HG03342 (cell line): Measurements from ENCODE around the gene COX6A2.

Source experiments
- ATAC-seq: cut with Tn5 transposase; IDR thresholded peaks from one replicate; pipeline ENCODE4 v1.9.1; 2021; ENCODE audit warnings: mild to moderate bottlenecking, moderate library complexity; ENCODE audit not compliant: unreplicated experiment

COX6A2 gene

DNA sequence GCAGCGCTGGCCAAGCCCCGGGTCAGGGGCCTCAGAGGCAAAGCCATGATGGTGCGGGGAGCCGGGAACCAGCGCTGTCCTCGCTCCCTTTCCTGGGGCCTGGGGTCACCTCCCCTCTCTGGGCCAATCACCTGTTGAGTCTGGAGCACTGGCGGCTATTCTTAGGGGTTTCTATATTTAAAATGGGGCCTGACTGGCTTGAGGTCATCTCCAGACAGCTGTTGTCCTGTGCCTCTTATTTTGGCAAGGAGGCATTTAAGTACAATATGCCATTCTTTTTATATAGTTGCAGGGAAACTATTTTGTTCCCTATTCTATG is at the start of gene COX6A2:
Gene COX6A2 (minus strand): TSS at position 82 of the 319 bp plus-strand sequence. CDS start 35 bp downstream, at position 47.
- ATAC-seq: no peak

DNA sequence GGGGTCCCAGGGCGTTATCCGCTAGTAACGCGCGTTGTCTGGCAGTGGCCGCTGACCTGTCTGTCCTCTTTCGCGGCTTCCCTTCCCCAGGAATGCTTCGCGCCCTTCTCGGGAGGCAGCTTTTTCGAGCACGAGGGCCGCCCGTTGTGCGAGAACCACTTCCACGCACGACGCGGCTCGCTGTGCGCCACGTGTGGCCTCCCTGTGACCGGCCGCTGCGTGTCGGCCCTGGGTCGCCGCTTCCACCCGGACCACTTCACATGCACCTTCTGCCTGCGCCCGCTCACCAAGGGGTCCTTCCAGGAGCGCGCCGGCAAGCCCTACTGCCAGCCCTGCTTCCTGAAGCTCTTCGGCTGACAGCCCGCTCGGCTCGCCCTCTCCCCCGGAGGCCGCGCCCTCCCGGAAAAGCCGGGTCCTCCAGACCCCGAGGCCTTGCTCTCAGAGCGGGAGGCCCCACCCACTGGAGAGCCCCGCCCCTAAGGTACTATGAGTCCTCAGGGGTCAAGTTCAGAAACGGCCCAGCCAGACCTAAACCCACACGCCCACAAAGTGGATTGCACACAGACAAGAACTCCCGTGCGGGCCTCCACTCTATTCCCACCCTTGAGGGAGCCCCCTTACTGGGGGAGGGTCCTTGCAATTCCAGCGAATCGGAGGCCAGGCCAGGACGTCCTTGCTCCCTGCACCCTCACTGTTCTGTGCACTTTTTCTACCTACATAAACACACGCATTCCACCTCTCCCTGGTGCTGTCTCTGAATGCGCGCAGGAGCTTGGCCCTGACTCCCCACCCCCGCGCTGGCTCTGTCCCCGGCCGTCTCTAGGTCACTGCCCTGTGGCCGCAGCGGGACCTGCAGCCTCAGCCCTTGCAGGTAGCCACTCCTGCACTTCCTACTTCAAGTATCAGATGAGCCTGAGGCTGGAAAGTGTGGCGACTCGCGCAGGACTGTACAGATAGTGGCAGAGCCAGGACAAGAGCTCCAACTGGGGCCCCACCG is 49.4 kb upstream of the COX6A2 start:
- no peak for ATAC-seq

DNA sequence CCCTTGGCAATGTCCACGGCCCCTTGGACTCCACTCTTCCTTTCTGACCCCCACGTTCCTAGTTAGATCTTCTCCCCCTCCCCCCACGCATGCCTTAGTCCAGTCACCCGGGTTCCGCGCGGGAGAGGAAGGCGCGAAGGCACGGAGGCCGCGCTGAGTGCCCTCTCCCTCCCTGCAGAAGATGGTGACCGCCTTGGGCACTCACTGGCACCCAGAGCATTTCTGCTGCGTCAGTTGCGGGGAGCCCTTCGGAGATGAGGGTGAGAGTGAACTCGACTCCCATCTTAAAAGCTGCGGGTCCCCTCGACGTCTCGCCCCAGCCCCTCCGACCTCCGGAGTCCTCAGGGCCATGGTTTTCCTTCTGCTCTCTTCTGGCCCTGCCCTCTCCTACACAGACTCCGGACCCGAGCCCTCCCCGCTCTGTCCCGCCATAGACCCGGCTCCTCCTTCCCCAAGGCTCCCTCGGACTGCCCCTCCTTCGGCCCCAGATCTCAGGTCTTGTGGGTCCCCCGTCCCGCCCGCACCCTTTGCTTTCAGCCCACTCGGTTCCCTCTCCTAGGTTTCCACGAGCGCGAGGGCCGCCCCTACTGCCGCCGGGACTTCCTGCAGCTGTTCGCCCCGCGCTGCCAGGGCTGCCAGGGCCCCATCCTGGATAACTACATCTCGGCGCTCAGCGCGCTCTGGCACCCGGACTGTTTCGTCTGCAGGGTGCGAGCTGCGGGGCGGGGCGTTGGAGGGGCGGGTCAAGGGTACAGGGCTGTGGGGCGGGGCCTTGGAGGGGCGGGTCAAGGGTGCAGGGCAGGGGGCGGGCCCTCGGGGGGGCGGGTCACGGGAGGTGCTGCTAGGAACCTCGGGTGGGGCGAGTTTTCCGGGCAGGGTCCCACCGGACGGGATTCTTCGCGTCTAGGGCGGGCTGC is 48.4 kb upstream of the COX6A2 start:
- ATAC-seq: no peak

DNA sequence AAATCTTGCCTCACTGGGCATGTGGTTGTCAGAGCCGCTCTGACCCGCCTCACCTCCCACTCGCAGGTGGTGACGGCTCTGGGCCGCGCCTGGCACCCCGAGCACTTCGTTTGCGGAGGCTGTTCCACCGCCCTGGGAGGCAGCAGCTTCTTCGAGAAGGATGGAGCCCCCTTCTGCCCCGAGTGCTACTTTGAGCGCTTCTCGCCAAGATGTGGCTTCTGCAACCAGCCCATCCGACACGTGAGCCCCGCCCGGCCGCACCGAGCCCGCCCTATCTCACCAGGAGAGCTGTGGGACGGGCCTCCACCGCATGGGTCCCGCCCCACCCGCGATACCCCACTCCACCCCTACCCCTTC is 47.8 kb upstream of the COX6A2 start:
- ATAC-seq: no peak

DNA sequence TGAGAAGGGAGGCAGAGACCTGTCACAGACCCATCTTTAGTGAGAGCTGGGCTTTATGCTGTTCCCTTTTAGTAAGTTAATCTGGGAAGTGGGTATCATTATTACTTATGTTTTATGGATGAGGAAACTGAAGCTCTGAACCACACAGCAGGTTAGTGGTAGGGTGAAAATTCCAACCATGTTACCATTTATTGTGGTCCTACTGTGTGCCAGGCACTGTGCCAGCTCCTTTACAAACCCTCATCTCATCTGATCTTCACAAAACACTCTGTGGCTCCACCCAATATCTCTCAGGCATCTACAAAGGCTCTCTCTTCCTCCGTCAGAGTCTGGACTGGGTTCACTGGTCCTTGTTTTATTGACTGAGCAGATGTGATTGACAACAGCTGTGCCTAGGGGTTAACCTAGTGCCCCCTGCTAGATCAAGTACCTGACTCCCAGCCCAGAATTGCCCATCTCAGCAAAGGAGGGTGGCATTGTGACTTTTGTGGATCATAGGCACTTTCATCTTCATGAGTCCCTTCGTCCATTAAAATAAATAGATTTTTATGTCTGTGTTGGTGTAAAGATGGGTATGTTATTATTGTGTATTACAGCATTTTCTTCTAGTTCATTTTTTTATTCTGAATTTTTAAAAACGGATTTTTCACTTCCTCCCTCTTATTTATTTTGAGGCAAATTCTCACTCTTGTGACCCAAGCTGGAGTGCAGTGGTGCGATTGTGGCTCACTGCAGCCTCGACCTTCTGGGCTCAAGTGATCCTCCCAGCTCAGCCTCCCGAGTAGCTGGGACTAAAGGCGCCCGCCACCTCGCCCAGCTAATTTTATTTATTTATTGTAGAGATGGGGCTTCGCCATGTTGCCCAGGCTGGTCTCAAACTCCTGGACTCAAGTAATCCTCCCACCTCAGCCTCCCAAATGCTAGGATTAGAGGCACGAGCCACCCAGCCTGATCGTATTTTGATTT is 46.9 kb upstream of the COX6A2 start:
- ATAC-seq: no peak

DNA sequence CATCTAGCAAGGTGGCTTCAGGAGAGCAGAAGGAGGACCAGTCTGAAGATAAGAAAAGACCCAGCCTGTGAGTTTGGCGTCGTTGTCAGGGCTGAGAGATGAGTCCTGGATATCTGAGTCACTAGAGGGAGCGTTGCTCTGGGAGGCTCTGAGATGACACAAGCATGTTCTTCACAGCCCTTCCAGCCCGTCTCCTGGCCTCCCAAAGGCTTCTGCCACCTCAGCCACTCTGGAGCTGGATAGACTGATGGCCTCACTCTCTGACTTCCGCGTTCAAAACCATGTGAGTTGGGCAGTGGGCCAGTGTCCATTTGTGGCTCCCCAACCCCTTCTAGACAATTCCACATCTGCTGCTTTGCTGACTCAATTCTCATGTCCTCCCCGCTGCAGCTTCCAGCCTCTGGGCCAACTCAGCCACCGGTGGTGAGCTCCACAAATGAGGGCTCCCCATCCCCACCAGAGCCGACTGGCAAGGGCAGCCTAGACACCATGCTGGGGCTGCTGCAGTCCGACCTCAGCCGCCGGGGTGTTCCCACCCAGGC is 46.1 kb upstream of the COX6A2 start:
- ATAC-seq: no peak

DNA sequence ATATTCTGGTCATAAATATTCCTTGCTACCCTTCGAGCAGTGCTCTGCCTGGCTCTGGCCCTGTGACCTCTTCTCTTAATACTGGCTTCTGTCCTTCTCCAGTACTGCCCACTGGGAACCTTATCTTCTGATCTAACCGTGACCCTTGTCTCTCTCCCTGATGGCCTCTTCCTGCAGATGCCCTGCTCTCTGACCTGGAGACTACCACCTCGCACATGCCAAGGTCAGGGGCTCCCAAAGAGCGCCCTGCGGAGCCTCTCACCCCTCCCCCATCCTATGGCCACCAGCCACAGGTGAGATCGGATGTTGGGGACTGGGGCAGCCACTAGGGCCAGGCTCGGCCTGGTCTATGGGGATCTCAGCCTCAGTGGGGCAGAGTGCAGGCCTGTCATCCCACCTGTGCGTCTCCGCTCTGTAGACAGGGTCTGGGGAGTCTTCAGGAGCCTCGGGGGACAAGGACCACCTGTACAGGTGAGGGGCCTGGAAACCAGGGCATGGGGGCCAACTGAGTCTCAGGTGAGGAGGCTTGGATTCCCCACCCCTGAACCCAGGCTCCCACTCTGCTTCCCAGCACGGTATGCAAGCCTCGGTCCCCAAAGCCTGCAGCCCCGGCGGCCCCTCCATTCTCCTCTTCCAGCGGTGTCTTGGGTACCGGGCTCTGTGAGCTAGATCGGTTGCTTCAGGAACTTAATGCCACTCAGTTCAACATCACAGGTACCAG is 45.3 kb upstream of the COX6A2 start:
- no peak for ATAC-seq

DNA sequence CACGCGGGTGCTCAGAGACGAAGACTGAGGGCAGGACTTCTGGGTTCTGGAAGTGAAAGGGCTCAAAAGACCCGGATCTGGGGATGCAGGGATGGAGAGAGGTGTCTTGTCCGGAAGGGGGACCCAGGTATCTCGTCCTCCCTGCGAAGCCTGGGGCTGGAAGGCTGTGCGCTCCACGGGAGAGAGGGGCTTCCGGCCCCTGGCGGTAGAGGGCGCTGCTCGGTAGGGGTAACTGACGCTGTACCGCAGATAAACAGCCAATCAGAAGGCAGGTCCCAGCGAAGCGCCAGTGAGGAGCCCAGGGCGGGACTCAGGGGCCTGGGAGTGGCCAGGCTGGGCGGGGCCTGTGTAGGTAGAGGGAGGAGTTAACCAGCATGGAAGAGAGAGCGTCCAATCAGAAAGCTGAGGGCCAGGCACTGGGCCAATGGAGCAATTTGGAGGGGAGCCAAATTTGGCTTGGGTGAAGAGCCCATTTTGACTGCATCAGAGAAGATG is 44.6 kb upstream of the COX6A2 start:
- ATAC-seq: peak; percentile 67

DNA sequence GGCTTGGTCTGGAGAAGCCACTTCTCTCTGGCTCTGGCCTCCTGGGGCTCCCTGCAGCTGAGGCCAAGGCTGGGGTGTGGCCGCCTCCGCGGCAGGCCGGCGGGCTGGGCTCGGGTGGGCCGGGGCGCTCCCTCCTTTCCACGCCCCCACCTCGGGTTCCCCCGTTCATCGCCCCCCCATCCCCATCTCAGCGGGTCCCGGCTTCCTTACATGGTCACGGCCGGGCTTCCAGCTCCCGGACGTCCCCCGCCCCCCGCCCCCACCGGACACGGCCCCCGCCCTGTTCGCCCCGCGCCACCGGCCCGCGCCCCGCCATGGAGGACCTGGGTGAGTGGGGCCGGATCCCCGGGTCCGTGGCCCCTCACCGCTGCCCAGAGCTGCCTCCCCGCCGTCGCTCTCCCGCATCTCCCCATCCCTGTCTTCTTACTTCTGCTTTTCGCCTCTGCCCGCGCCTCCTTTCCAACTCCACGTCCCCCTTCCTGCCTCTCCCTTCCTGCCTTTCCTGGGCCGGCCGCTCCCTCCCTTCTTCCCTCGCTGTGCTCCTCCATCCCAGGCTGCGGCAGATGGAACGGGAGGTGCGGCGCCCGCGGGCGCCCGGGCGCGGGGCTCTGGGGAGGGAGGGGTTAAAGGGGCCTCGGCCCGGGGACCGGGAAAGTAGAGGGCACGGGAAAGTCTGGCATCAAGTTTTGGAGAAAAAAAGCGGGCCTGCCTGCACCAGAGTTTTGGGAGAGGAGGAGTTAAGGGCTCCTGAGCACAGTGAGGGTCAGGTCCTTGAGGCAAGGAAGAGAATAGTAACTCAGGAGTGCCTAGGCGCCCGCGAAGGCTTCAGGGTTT is 43.9 kb upstream of the COX6A2 start, which contains the start of gene TGFB1I1:
Gene TGFB1I1 (plus strand): TSS at position 278 of the 834 bp plus-strand sequence. CDS start 37 bp downstream, at position 315.
- ATAC-seq: no peak

DNA sequence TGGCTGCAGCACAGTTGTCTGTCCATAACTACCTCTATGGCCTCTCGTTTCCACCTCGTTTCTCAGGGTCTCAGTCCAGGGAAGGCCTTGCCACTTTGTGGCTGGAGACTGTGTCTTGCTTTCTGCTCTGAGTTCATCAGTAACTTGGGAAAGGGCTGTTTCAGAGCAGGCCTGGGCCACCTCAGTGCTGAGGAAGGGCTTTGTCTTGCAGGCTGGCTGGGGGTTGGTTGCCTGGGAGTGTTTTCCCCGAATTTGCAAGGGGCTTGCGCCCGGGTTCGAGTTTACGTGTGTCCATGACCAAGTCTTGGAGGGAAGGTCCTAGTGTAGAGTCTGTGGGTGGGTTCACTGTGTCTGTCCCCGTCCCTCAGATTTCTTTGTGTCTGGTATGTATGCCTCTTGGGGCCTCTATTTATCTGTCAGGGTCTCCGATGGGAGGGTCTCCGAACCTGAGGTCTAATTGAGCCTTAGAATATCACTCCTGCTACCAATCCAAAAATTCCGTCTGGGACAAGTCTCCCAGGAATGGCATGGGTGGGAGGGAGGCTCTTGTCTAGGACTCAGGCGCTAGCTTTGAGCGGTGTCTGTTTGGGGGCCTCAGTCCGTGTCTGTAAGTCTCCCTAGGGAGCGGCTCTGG is 43.2 kb upstream of the COX6A2 start:
- no peak for ATAC-seq

DNA sequence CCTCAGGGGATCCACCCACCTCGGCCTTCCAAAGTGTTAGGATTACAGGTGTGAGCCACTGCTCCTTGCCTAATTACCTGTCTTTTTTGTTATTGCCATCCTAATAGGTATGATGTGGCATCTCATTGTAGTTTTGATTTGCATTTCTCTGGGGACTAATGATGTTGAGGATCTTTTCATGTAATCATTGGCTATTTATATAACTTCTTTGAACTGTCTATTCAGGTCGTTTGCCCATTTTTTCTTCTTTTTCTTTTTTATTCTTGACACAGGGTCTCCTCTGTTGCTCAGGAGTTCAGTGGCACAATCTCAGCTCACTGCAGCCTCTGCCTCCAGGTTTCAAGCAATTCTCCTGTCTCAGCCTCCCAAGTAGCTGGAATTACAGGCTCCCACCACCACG is 42.5 kb upstream of the COX6A2 start:
- ATAC-seq: no peak

DNA sequence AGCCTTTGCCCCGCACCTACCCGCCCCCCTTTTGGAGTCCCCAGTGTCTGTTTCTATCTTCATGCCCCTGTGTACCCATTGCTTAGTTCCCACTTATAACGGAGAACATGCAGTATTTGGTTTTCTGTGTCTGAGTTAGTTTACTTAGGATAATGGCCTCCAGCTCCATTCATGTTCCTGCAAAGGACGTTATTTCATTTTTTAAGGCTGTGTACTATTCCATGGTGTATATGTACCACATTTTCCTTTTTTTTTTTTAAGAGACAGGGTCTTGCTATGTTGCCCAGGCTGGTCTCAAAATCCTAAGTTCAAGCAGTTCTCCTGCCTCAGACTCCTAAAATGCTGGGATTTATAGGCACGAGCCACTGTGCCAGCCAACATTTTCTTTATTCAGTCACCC is 39.7 kb upstream of the COX6A2 start:
- no peak for ATAC-seq

DNA sequence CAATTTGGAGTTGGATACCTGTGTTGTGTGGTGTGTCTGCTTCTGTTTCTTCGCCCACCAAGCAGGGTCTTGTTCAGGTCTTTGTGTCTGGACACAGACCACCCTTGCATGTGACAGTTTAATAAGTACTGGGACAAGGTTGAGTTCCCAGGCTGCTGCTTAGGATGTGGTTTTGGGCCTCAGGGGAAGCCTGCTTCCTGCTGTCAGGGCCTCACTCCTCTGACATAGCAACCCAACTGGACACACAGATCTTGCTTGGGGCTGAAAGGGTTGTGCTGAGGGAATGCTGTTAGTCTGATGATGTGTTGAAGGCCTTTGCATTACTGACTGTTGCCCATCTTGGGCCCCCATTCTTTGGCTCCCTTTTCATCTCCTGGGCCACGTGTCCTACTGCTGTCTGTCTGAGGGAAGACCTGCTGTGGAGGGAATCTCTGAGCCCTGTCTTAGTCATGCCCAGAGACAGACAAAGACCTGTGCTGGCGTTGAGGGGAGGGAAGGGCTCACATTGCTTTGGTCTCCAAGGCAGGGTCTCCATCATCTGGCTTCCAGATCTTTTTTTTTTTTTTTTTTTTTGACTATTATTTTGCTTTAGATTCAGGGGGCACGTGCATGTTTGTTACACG is 39.1 kb upstream of the COX6A2 start:
- ATAC-seq: peak; percentile 68

DNA sequence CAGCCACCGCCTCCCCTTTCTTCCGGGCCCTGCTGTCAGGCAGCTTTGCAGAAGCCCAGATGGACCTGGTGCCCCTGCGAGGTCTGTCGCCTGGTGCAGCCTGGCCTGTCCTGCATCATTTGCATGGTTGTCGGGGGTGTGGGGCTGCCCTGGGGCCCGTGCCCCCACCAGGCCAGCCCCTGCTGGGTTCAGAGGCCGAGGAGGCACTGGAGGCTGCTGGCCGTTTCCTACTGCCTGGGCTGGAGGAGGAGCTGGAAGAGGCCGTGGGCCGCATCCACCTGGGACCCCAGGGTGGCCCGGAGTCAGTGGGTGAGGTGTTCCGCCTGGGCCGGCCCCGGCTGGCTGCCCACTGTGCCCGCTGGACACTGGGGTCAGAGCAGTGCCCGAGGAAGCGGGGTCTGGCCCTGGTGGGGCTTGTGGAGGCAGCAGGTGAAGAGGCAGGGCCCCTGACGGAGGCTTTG is 38.3 kb upstream of the COX6A2 start:
- no peak for ATAC-seq

DNA sequence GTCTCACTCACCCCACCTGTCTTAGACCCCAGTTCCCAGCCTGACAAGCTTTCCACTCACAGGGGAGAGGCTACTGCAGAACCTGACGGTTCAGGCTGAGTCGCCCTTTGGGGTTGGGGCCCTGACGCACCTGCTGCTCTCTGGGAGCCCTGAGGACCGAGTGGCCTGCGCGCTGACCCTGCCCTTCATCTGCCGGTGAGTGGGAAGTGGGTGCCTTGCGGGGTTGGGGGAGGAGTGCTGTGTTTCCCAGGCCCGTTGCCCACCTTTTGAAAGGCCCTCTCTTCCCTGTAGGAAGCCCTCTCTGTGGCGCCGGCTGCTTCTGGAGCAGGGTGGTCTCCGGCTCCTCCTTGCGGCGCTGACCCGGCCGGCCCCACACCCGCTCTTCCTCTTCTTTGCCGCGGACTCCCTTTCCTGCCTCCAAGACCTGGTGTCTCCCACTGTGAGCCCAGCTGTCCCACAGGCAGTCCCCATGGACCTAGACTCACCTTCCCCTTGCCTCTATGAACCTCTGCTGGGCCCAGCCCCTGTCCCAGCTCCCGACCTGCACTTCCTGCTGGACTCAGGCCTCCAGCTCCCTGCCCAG is 37.7 kb upstream of the COX6A2 start:
- ATAC-seq: no peak

DNA sequence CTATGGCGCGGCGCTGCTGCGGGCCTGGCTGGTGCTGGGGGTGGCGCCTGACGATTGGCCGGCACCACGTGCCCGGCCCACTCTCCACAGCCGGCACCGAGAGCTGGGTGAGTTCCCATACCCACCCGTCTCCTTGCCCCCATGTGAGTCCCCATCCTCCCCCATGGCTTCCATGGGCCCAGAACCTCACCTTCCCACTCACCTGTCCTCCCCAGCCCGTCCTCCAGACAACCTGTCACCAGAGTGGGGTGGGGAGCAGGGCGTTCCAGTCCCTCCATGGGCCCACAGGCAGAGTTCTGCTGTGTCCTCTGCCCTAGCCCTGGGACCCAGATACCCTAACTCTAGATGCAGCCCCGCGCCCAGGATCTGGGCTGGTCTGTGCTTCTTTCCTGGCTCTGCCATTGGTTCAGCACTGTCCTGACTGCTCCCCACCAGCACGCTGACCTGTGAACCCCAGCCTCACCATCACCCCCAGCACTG is 36.7 kb upstream of the COX6A2 start:
- no peak for ATAC-seq

DNA sequence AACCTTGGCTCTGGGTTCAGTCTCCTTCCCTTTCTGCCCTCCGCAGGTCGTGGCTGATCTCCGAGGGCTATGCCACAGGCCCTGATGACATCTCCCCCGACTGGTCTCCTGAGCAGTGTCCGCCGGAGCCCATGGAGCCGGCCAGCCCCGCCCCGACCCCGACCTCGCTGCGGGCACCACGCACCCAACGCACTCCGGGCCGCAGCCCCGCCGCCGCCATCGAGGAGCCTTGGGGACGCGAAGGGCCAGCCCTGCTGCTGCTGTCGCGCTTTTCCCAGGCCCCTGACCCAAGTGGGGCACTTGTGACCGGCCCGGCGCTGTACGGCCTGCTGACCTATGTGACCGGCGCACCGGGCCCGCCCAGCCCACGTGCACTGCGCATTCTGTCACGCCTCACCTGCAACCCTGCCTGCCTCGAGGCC is 36.2 kb upstream of the COX6A2 start:
- ATAC-seq: no peak
